Upper lobe of right lung (tissue), 1 donor: Measurements from ENCODE around the gene R3HDM2. TPM values are rescaled to one million over a fixed set of nuclear protein-coding genes. Genes with fewer than 3 reads are reported as not detected.
A peak's percentile ranks its signal among the peaks of the same experiment; 100 is the strongest.
"Not testable (repeated sequence)": the region's sequence is repeated elsewhere in the genome, so short reads cannot be mapped to it uniquely, and the experiment has no call there.

Experiments
- ATAC-seq: fragments of 200-7000 bp; cut with Tn5 transposase; one replicate; pipeline ENCODE4 v1.9.1; 2020; ENCODE audit warnings: mild to moderate bottlenecking, moderate library complexity
- DNase-seq: peaks from one replicate; pipeline ENCODE4 v3.0.0-alpha.2; 2020
- H3K27ac ChIP-seq: fragments of 200-600 bp; one replicate; pipeline ENCODE4 v1.8.0; 2022
- H3K27me3 ChIP-seq: fragments of 200-600 bp; one replicate; pipeline ENCODE4 v1.8.0; 2022; ENCODE audit warnings: mild to moderate bottlenecking
- H3K36me3 ChIP-seq: fragments of 200-600 bp; one replicate; pipeline ENCODE4 v1.8.0; 2022
- H3K4me1 ChIP-seq: fragments of 200-600 bp; one replicate; pipeline ENCODE4 v1.8.0; 2022
- H3K4me3 ChIP-seq: fragments of 200-600 bp; one replicate; pipeline ENCODE4 v1.8.0; 2022; ENCODE audit warnings: mild to moderate bottlenecking
- H3K9me3 ChIP-seq: fragments of 200-600 bp; one replicate; pipeline ENCODE4 v1.8.0; 2022
- CTCF ChIP-seq: fragments of 200-600 bp; IDR thresholded peaks from one replicate; pipeline ENCODE4 v1.8.0; 2022; ENCODE audit warnings: antibody characterized with exemption
- intact Hi-C: fragments of 100-400 bp; cut with DNase I; formaldehyde crosslinking; loops from one replicate; pipeline ENCODE4 v1.11.0; 2022
- total RNA-seq: library from RNA; stranded (reverse); fragmentation: NEBNext Ultra II Directional; extraction: Animal tissue kit (Norgen Biotek cat#: 25700); gene quantifications from one replicate; pipeline ENCODE4 v1.2.1, GENCODE V29; 2021
- donor health status: DM: no; HTN: yes; CAD: no; lungs with severe emphysema.

Gene R3HDM2
- total RNA-seq, 1 donor from 2014 or later = 81.0 TPM

- DNase-seq = no peak
- H3K4me1 ChIP-seq = peaks cover 9% of the 10 kb centered on the region
- peak overlapping the region; percentile 75 for H3K4me3 ChIP-seq
- TF ChIP-seq CTCF = no peak
- no peaks in the 10 kb centered on the region for H3K9me3 ChIP-seq
- peak overlapping the region; percentile 85 for H3K27ac ChIP-seq
- no peak for ATAC-seq
- no peaks in the 10 kb centered on the region for H3K27me3 ChIP-seq
- no peaks in the 10 kb centered on the region for H3K36me3 ChIP-seq
- intact Hi-C loops = no loop called here
These were observed 878 bp upstream of the R3HDM2 start for GRCh38 chr12:57431654-57432188.

GRCh38 chr12:57430112-57430930 is 522 bp downstream of the R3HDM2 start:
- ATAC-seq (peak; percentile 87), DNase-seq (no peak)
- Histone ChIP-seq H3K9me3 (no peaks in the 10 kb centered on the region), H3K4me1 (peaks cover 9% of the 10 kb centered on the region), H3K36me3 (no peaks in the 10 kb centered on the region), H3K4me3 (peak overlapping the region; percentile 75), H3K27me3 (no peaks in the 10 kb centered on the region), H3K27ac (peak overlapping the region; percentile 85)
- intact Hi-C loops = no loop called here
- peak; percentile 17 for TF ChIP-seq CTCF

- no peaks in the 10 kb centered on the region for H3K27me3 ChIP-seq
- H3K36me3 ChIP-seq = no peaks in the 10 kb centered on the region
- H3K9me3 ChIP-seq = no peaks in the 10 kb centered on the region
- H3K4me3 ChIP-seq = peak overlapping the region; percentile 75
- intact Hi-C loops = no loop called here
- ATAC-seq (no peak), DNase-seq (no peak)
- no peak for TF ChIP-seq CTCF
- peaks cover 9% of the 10 kb centered on the region for H3K4me1 ChIP-seq
- peak overlapping the region; percentile 85 for H3K27ac ChIP-seq
These were observed 1.3 kb downstream of the R3HDM2 start for GRCh38 chr12:57429473-57430111.

- TF ChIP-seq CTCF = no peak
- ATAC-seq = no peak
- Histone ChIP-seq H3K36me3 (no peaks in the 10 kb centered on the region), H3K27ac (no peak overlapping the region), H3K27me3 (no peaks in the 10 kb centered on the region), H3K4me1 (peaks cover 9% of the 10 kb centered on the region), H3K9me3 (no peaks in the 10 kb centered on the region), H3K4me3 (no peak overlapping the region)
- intact Hi-C loops = no loop called here
- DNase-seq = no peak
These were observed 1.9 kb downstream of the R3HDM2 start for GRCh38 chr12:57428965-57429364.

GRCh38 chr12:57426948-57427347 is 3.9 kb downstream of the R3HDM2 start:
- intact Hi-C loops, DNase-seq, H3K27ac ChIP-seq, H3K4me3 ChIP-seq, H3K4me1 ChIP-seq, H3K9me3 ChIP-seq, ATAC-seq, H3K27me3 ChIP-seq: not testable (repeated sequence)
- peaks cover 15% of the 10 kb centered on the region for H3K36me3 ChIP-seq

GRCh38 chr12:57420482-57420881 is 10.4 kb downstream of the R3HDM2 start:
- TF ChIP-seq CTCF = no peak
- intact Hi-C loops = no loop called here
- ATAC-seq (no peak), DNase-seq (no peak)
- peaks cover 24% of the 10 kb centered on the region for H3K36me3 ChIP-seq
- H3K4me1 ChIP-seq = no peaks in the 10 kb centered on the region
- H3K9me3 ChIP-seq = no peaks in the 10 kb centered on the region
- no peak overlapping the region for H3K27ac ChIP-seq
- H3K4me3 ChIP-seq = no peak overlapping the region
- no peaks in the 10 kb centered on the region for H3K27me3 ChIP-seq
